Lung (tissue), 12 donors: ENCODE measurements around the gene OCLN. TPM values are rescaled to one million over a fixed set of nuclear protein-coding genes. Genes with fewer than 3 reads are reported as not detected.
"Not testable (repeated sequence)": the region's sequence is repeated elsewhere in the genome, so short reads cannot be mapped to it uniquely, and the experiment has no call there.

Experiments
- ATAC-seq: fragments of 200-7000 bp; cut with Tn5 transposase; one replicate; pipeline ENCODE4 v1.9.1; 2020; ENCODE audit warnings: moderate number of reproducible peaks; ENCODE audit not compliant: insufficient read depth, low FRiP score
- DNase-seq, 3 donors: peaks; one replicate each; pipeline ENCODE4 v3.0.0-alpha.2; 2013 to 2017
- H3K27ac ChIP-seq, 2 donors: one replicate each; pipeline ENCODE4 v1.5.1; 2013; ENCODE audit warnings: mild to moderate bottlenecking in 2 of 2, moderate library complexity in 2 of 2, control low read depth in 1 of 2, inconsistent platforms in 1 of 2, low read depth in 1 of 2, low read length in 1 of 2
- H3K27me3 ChIP-seq, 3 donors: one replicate each; pipeline ENCODE4 v1.5.1; 2013; ENCODE audit warnings: low read length in 2 of 3; ENCODE audit not compliant: control insufficient read depth in 3 of 3, insufficient read depth in 3 of 3
- H3K36me3 ChIP-seq, 4 donors: one replicate each; pipeline ENCODE4 v1.5.1; 2013; ENCODE audit warnings: low read length in 4 of 4, mild to moderate bottlenecking in 1 of 4, moderate library complexity in 1 of 4; ENCODE audit not compliant: control insufficient read depth in 4 of 4, insufficient read depth in 4 of 4
- H3K4me1 ChIP-seq, 5 donors: one replicate each; pipeline ENCODE4 v1.5.1; 2013; ENCODE audit warnings: low read length in 5 of 5, mild to moderate bottlenecking in 2 of 5, moderate library complexity in 1 of 5; ENCODE audit not compliant: control insufficient read depth in 5 of 5, insufficient read depth in 5 of 5
- H3K4me3 ChIP-seq: one replicate; pipeline ENCODE4 v1.5.1; 2013; ENCODE audit warnings: mild to moderate bottlenecking, control low read depth, moderate library complexity
- H3K9ac ChIP-seq, 2 donors: one replicate each; pipeline ENCODE4 v1.5.1; 2013; ENCODE audit warnings: low read length in 2 of 2, control low read depth in 1 of 2; ENCODE audit not compliant: insufficient read depth in 1 of 2
- H3K9me3 ChIP-seq, 4 donors: one replicate each; pipeline ENCODE4 v1.5.1; 2013; ENCODE audit warnings: low read length in 3 of 4, mild to moderate bottlenecking in 1 of 4, moderate library complexity in 1 of 4; ENCODE audit not compliant: control insufficient read depth in 4 of 4, insufficient read depth in 3 of 4
- CTCF ChIP-seq: IDR thresholded peaks from 2 replicates; pipeline ENCODE4 v1.5.1; 2012; ENCODE audit warnings: mild to moderate bottlenecking; ENCODE audit errors: control extremely low read depth, extremely low read depth
- WGBS, 2 donors: extraction: QIAGEN DNeasy Blood & Tissue Kit; methylation state at CpG; one replicate each; pipeline ENCODE4 v1.1.7; 2013; 5-methylcytosine and 5-hydroxymethylcytosine counted together
- polyA plus RNA-seq, 2 donors: library from polyadenylated mRNA; stranded (reverse); fragments of 200-250 nt; gene quantifications; one replicate each; pipeline ENCODE4 v1.2.1, GENCODE V29; 2013
- total RNA-seq, 2 donors: library from RNA; depleted of rRNA in 1 of 2; stranded (reverse); fragments of >200 nt in 1 of 2; gene quantifications; one replicate each; pipeline ENCODE4 v1.2.1, GENCODE V29; 2014 to 2021
- donor health status: control.
- donor health status: control.
- donor health status: Bipolar disorder and iron deficiency.
- donor health status: healthy.
- donor health status: DM: yes; HTN: yes; CAD: no.

Gene OCLN
- total and polyA plus RNA-seq, 4 donors: 19.7 to 129 (median 46.6) TPM

- ATAC-seq (no peak), DNase-seq (no peak)
- H3K4me1 ChIP-seq: no peaks in the 10 kb centered on the region
- H3K4me3 ChIP-seq: no peak overlapping the region
- H3K36me3 ChIP-seq: no peaks in the 10 kb centered on the region
- no peak for TF ChIP-seq CTCF
- H3K9ac ChIP-seq: no peak overlapping the region
- no peaks in the 10 kb centered on the region for H3K9me3 ChIP-seq
- H3K27me3 ChIP-seq: no peaks in the 10 kb centered on the region
- H3K27ac ChIP-seq: no peak overlapping the region
- 6 to 10% methylated on average over 1 of the region's 1 CpG for WGBS, 2 donors
Measured at GRCh38 chr5:69477170-69477569, 15.4 kb upstream of the OCLN start.

GRCh38 chr5:69478296-69478695 is 14.3 kb upstream of the OCLN start:
- H3K4me1 ChIP-seq, H3K27ac ChIP-seq: not testable (repeated sequence)
- WGBS, 2 donors: 84 to 98% methylated on average over 7 of the region's 7 CpGs

GRCh38 chr5:69484891-69485290 is 7.7 kb upstream of the OCLN start:
- TF ChIP-seq CTCF: no peak
- no peak overlapping the region for H3K9ac ChIP-seq
- 38 to 58% methylated on average over 7 of the region's 7 CpGs for WGBS, 2 donors
- no peak overlapping the region for H3K4me3 ChIP-seq
- no peaks in the 10 kb centered on the region for H3K36me3 ChIP-seq
- no peaks in the 10 kb centered on the region for H3K27me3 ChIP-seq
- no peaks in the 10 kb centered on the region for H3K4me1 ChIP-seq
- no peak for DNase-seq
- no peaks in the 10 kb centered on the region for H3K9me3 ChIP-seq
- no peak for ATAC-seq
- H3K27ac ChIP-seq: no peak overlapping the region

More at GRCh38 chr5:69478296-69478695, 14.3 kb upstream of the OCLN start:
- H3K27me3 ChIP-seq, H3K9ac ChIP-seq, DNase-seq, H3K9me3 ChIP-seq, H3K36me3 ChIP-seq, H3K4me3 ChIP-seq, ATAC-seq: not testable (repeated sequence)

- H3K9me3 ChIP-seq: no peaks in the 10 kb centered on the region
- no peak overlapping the region for H3K27ac ChIP-seq
- no peak for TF ChIP-seq CTCF
- WGBS, 2 donors: 31 to 64% methylated on average over 1 of the region's 1 CpG
- H3K27me3 ChIP-seq: peaks cover 0 to 4% (median under 1%) of the 10 kb centered on the region in 3 donors
- no peaks in the 10 kb centered on the region for H3K36me3 ChIP-seq
- H3K4me1 ChIP-seq: no peaks in the 10 kb centered on the region
- H3K4me3 ChIP-seq: no peak overlapping the region
- ATAC-seq (no peak), DNase-seq (no peak)
- no peak overlapping the region for H3K9ac ChIP-seq
Measured at GRCh38 chr5:69485471-69485870, 7.1 kb upstream of the OCLN start.
